Measurements from ENCODE around the gene C2CD4A. TPM values are rescaled to one million over a fixed set of nuclear protein-coding genes. Genes with fewer than 3 reads are reported as not detected.

Gene C2CD4A
- total RNA-seq, 1 donor from 2014 or later, result not detected

- Histone ChIP-seq H3K4me1 (no peaks in the 10 kb centered on the region), H3K27ac (no peak overlapping the region), H3K27me3 (no peaks in the 10 kb centered on the region), H3K4me3 (no peak overlapping the region), H3K9ac (no peak overlapping the region), H3K36me3 (no peaks in the 10 kb centered on the region), H3F3A (ENCODE audit: low read depth) (no peaks in the 10 kb centered on the region), H4K20me1 (ENCODE audit: low read depth) (no peaks in the 10 kb centered on the region), H3K4me2 (no peak overlapping the region), H3K79me2 (ENCODE audit: low read depth) (no peaks in the 10 kb centered on the region), H3K9me3 (ENCODE audit: low read depth) (no peaks in the 10 kb centered on the region), H2AFZ (replicated peaks) (peak overlapping the region; percentile 65)
- Mint-ChIP-seq H3K36me3 (no peaks in the 10 kb centered on the region), H3K4me3 (no peak overlapping the region), H3K27me3 (ENCODE audit: insufficient read depth, low read depth) (peaks cover 4% of the 10 kb centered on the region), H3K9me3 (no peaks in the 10 kb centered on the region), H3K4me1 (peaks cover 10% of the 10 kb centered on the region), H3K27ac (no peak overlapping the region)
- DNase-seq (ENCODE audit: low spot score), result no peak
- TF ChIP-seq EZH2 (IDR thresholded peaks at IDR 0.05) (no peak), CTCF (IDR thresholded peaks at IDR 0.05) (no peak), EZH2phosphoT487 (IDR thresholded peaks at IDR 0.05) (no peak)
Measured at GRCh38 chr15:62119227-62119864, 52.6 kb downstream of the C2CD4A start.

GRCh38 chr15:62119874-62120273, 53.1 kb downstream of the C2CD4A start:
- Histone ChIP-seq H3K27ac (no peak overlapping the region), H3K9ac (no peak overlapping the region), H3F3A (ENCODE audit: low read depth) (no peaks in the 10 kb centered on the region), H3K4me2 (no peak overlapping the region), H3K9me3 (ENCODE audit: low read depth) (no peaks in the 10 kb centered on the region), H3K36me3 (no peaks in the 10 kb centered on the region), H2AFZ (replicated peaks) (no peak overlapping the region), H4K20me1 (ENCODE audit: low read depth) (no peaks in the 10 kb centered on the region), H3K27me3 (no peaks in the 10 kb centered on the region), H3K79me2 (ENCODE audit: low read depth) (no peaks in the 10 kb centered on the region), H3K4me3 (no peak overlapping the region), H3K4me1 (no peaks in the 10 kb centered on the region)
- TF ChIP-seq EZH2phosphoT487 (IDR thresholded peaks at IDR 0.05) (no peak), CTCF (IDR thresholded peaks at IDR 0.05) (no peak), EZH2 (IDR thresholded peaks at IDR 0.05) (no peak)
- H3K4me3 Mint-ChIP-seq, result peak overlapping the region; percentile 31
- H3K4me1 Mint-ChIP-seq, result peaks cover 10% of the 10 kb centered on the region
- DNase-seq (ENCODE audit: low spot score), result no peak
- H3K27me3 Mint-ChIP-seq (ENCODE audit: insufficient read depth, low read depth), result peaks cover 6% of the 10 kb centered on the region
- no peaks in the 10 kb centered on the region for H3K9me3 Mint-ChIP-seq
- no peaks in the 10 kb centered on the region for H3K36me3 Mint-ChIP-seq
- no peak overlapping the region for H3K27ac Mint-ChIP-seq

Other genes starting within 250 kb of the C2CD4A start
- 31.9 and 51.6 TPM in 2 replicates for gene VPS13C, start 6.5 kb upstream of the C2CD4A start, total RNA-seq (ENCODE audit: low replicate concordance)
- 0.43 TPM in 1 of 2 replicates, not detected in the other for gene C2CD4B, start 98.3 kb downstream of the C2CD4A start, total RNA-seq (ENCODE audit: low replicate concordance)